Heart right ventricle (tissue), 16 donors: ENCODE measurements around the gene COA1. TPM values are rescaled to one million over a fixed set of nuclear protein-coding genes. Genes with fewer than 3 reads are reported as not detected.

Source experiments
- ATAC-seq, 8 donors: fragments of 200-7000 bp; cut with Tn5 transposase; one replicate each; pipeline ENCODE4 v1.9.1; 2020; ENCODE audit warnings: mild to moderate bottlenecking in 8 of 8, moderate library complexity in 8 of 8, moderate number of reproducible peaks in 1 of 8
- DNase-seq, 2 donors: peaks; one replicate each; pipeline ENCODE4 v3.0.0-alpha.2; 2020
- H3K27ac ChIP-seq, 10 donors: fragments of 200-600 bp; sonication (generic) in 2 of 10; one replicate each; pipeline versions ENCODE4 v1.5.0 to v1.8.0; 2020 to 2022; ENCODE audit warnings: mild to moderate bottlenecking in 3 of 10
- H3K27me3 ChIP-seq, 7 donors: fragments of 200-600 bp; one replicate each; pipeline ENCODE4 v1.8.0; 2021 to 2022; ENCODE audit warnings: mild to moderate bottlenecking in 2 of 7
- H3K36me3 ChIP-seq, 9 donors: fragments of 200-600 bp; sonication (generic) in 1 of 9; one replicate each; pipeline versions ENCODE4 v1.5.0 to v1.8.0; 2020 to 2022; ENCODE audit warnings: mild to moderate bottlenecking in 2 of 9
- H3K4me1 ChIP-seq, 9 donors: fragments of 200-600 bp; sonication (generic) in 1 of 9; one replicate each; pipeline versions ENCODE4 v1.5.0 to v1.8.0; 2020 to 2022; ENCODE audit warnings: mild to moderate bottlenecking in 4 of 9
- H3K4me3 ChIP-seq, 10 donors: fragments of 200-600 bp; sonication (generic) in 2 of 10; one replicate each; pipeline versions ENCODE4 v1.5.0 to v1.8.0; 2020 to 2022; ENCODE audit warnings: mild to moderate bottlenecking in 7 of 10, moderate library complexity in 2 of 10
- H3K9me3 ChIP-seq, 11 donors: fragments of 200-600 bp in 10 of 11; sonication (generic) in 2 of 11; one replicate each; pipeline versions ENCODE4 v1.5.0 to v1.8.0; 2013 to 2022; ENCODE audit warnings: mild to moderate bottlenecking in 2 of 11, control low read depth in 1 of 11, moderate library complexity in 1 of 11
- CTCF ChIP-seq, 9 donors: fragments of 200-600 bp; sonication (generic) in 2 of 9; IDR thresholded peaks; one replicate each; pipeline versions ENCODE4 v1.5.0 to v1.8.0; 2021 to 2022; ENCODE audit warnings: antibody characterized with exemption in 9 of 9, mild to moderate bottlenecking in 5 of 9, moderate library complexity in 1 of 9
- WGBS, 2 donors: extraction: QIAGEN DNeasy Blood & Tissue Kit; methylation state at CpG; one replicate each; pipeline ENCODE4 v1.1.7; 2013; ENCODE audit warnings: inconsistent platforms in 1 of 2; 5-methylcytosine and 5-hydroxymethylcytosine counted together
- intact Hi-C, 10 donors: fragments of 100-400 bp; cut with DNase I; formaldehyde crosslinking; loops; one replicate each; pipeline versions ENCODE4 v1.11.1 to v1.14.2; 2022
- polyA plus RNA-seq, 2 donors: library from polyadenylated mRNA; stranded (reverse); fragments of 200-250 nt; gene quantifications; one replicate each; pipeline ENCODE4 v1.2.3, GENCODE V29; 2013
- total RNA-seq, 10 donors: library from RNA; stranded (reverse); fragmentation: NEBNext Ultra II Directional in 3 of 10; extraction: Animal tissue kit (Norgen Biotek cat#: 25700) in 3 of 10; gene quantifications; one replicate each; pipeline versions ENCODE4 v1.2.1 to v1.2.4, GENCODE V29; 2021 to 2023
- donor health status: Arrhythmogenic right ventricular cardiomyopathy.
- donor health status: ischemic (EF 13 %, LVEDD 7.1; RV severe dilation, severe dysfunction).
- donor health status: healthy with polysubstance abuse.
- donor health status: DM: no; HTN: yes; CAD: no.
- donor health status: DM: no; HTN: no; CAD: no.
- donor health status: ischemic (EF 25% LVEDD 6.9; RV normal size, moderate dysfunction).
- donor health status: ischemic (EF 25% LVEDD 5.7; RV mildly dilated, moderate dysfunction).
- donor health status: healthy.
- donor health status: DM: yes; HTN: yes; CAD: no.
- donor health status: Ischemic cardiomyopathy.
- donor health status: ischemic (EF 35%, LVEDD 5.7; RV mildly dilated, moderate dysfunction).
- donor health status: nonischemic (EF 11% LVEDD 7.7; RV severe dilation, severe dysfunction).
- donor health status: DM: yes; HTN: yes; CAD: no.
- donor health status: PGD.
- donor health status: ischemic (EF 29% LVEDD 5.4; RV normal size, mild dysfunction).
- donor health status: nonischemic (EF 23%, LVEDD 6.1; RV moderate dilation, normal function).

The COA1 gene
- total and polyA plus RNA-seq, 12 donors: 52.1 to 83.3 (median 75.4) TPM

GRCh38 chr7:43768201-43768886 lies 39.0 kb upstream of the COA1 start:
- no peak for DNase-seq
- Histone ChIP-seq H3K4me3 (no peak overlapping the region), H3K36me3 (peaks cover 0 to 31% (median 4%) of the 10 kb centered on the region in 9 donors), H3K9me3 (no peaks in the 10 kb centered on the region), H3K4me1 (peaks cover 0 to 43% (median 7%) of the 10 kb centered on the region in 9 donors), H3K27ac (no peak overlapping the region), H3K27me3 (no peaks in the 10 kb centered on the region)
- 86 to 88% methylated on average over 9 of the region's 9 CpGs for WGBS, 2 donors
- intact Hi-C loops: no loop called here
- no peak for ATAC-seq
- TF ChIP-seq CTCF (IDR thresholded peaks at IDR 0.05): no peak

- Histone ChIP-seq H3K4me3 (no peak overlapping the region), H3K4me1 (peaks cover 0 to 52% (median 7%) of the 10 kb centered on the region in 9 donors), H3K27me3 (no peaks in the 10 kb centered on the region), H3K27ac (no peak overlapping the region), H3K36me3 (peaks cover 0 to 24% (median 2%) of the 10 kb centered on the region in 9 donors), H3K9me3 (no peaks in the 10 kb centered on the region)
- intact Hi-C loops: no loop called here
- 82 to 84% methylated on average over 8 of the region's 8 CpGs for WGBS, 2 donors
- no peak for DNase-seq
- ATAC-seq: no peak
- no peak for TF ChIP-seq CTCF (IDR thresholded peaks at IDR 0.05)
Measured at GRCh38 chr7:43767311-43767710, 38.0 kb upstream of the COA1 start.

- 72% methylated on average over 8 of the region's 8 CpGs for WGBS, 2 donors
- Histone ChIP-seq H3K4me3 (no peak overlapping the region), H3K36me3 (peaks cover 0 to 16% (median 0%) of the 10 kb centered on the region in 9 donors), H3K27me3 (no peaks in the 10 kb centered on the region), H3K4me1 (peaks cover 0 to 60% (median 7%) of the 10 kb centered on the region in 9 donors), H3K9me3 (no peaks in the 10 kb centered on the region), H3K27ac (no peak overlapping the region)
- DNase-seq: no peak
- TF ChIP-seq CTCF (IDR thresholded peaks at IDR 0.05): no peak
- ATAC-seq: no peak
- intact Hi-C loops: no loop called here
Measured at GRCh38 chr7:43766564-43766963, 37.2 kb upstream of the COA1 start.

GRCh38 chr7:43764807-43765491 lies 35.6 kb upstream of the COA1 start:
- TF ChIP-seq CTCF (IDR thresholded peaks at IDR 0.05): no peak
- H3K4me1 ChIP-seq: peaks cover 0 to 74% (median 7%) of the 10 kb centered on the region in 9 donors
- peaks cover 0 to 5% (median 0%) of the 10 kb centered on the region in 9 donors for H3K36me3 ChIP-seq
- intact Hi-C loops: no loop called here
- WGBS, 2 donors: 87% methylated on average over 10 of the region's 10 CpGs
- no peaks in the 10 kb centered on the region for H3K27me3 ChIP-seq
- DNase-seq (no peak), ATAC-seq (no peak)
- no peaks in the 10 kb centered on the region for H3K9me3 ChIP-seq
- H3K27ac ChIP-seq: peak overlapping the region in 1 of 10 donors; percentile 66
- peak overlapping the region in 1 of 10 donors; percentile 1 for H3K4me3 ChIP-seq
